ENCODE data around the gene CGAS.
A peak's percentile ranks its signal among the peaks of the same experiment; 100 is the strongest.

CGAS gene

GRCh38 chr6:73452107-73452461 lies at the start of gene CGAS:
TSS of gene CGAS (minus strand) at chr6:73452297. CDS start at chr6:73452181, 116 bp downstream.
- TF ChIP-seq CTCF (IDR thresholded peaks at IDR 0.05; ENCODE audit: low read depth, low read length) (no peak), MAX (IDR thresholded peaks at IDR 0.05; ENCODE audit: low read depth, low read length) (peak; percentile 43; the same call in 1 of the 2 replicates), POLR2A (IDR thresholded peaks at IDR 0.05; ENCODE audit: extremely low read depth, insufficient read length) (peak; percentile 73), MYC (IDR thresholded peaks at IDR 0.05; ENCODE audit: low read depth, low read length) (no peak)
- peak within 1 kb of the TSS; percentile 84 for H3K4me3 ChIP-seq (ENCODE audit: low read depth, low read length)

GRCh38 chr6:73497915-73498314 lies 45.8 kb upstream of the CGAS start:
- no peak for TF ChIP-seq CTCF (IDR thresholded peaks at IDR 0.05; ENCODE audit: low read depth, low read length)
- no peak for TF ChIP-seq POLR2A (IDR thresholded peaks at IDR 0.05; ENCODE audit: extremely low read depth, insufficient read length)
- TF ChIP-seq MAX (IDR thresholded peaks at IDR 0.05; ENCODE audit: low read depth, low read length) = no peak
- TF ChIP-seq MYC (IDR thresholded peaks at IDR 0.05; ENCODE audit: low read depth, low read length) = no peak
- no peak overlapping the region for H3K4me3 ChIP-seq (ENCODE audit: low read depth, low read length)
- DNase-seq (ENCODE audit: low read depth) = no peak

More at GRCh38 chr6:73452107-73452461, at the start of gene CGAS:
- peak; percentile 93 for DNase-seq (ENCODE audit: low read depth)

- H3K4me3 ChIP-seq (ENCODE audit: low read depth, low read length) = no peak overlapping the region
- DNase-seq (ENCODE audit: low read depth) = no peak
- TF ChIP-seq POLR2A (IDR thresholded peaks at IDR 0.05; ENCODE audit: extremely low read depth, insufficient read length) (no peak), CTCF (IDR thresholded peaks at IDR 0.05; ENCODE audit: low read depth, low read length) (no peak), MYC (IDR thresholded peaks at IDR 0.05; ENCODE audit: low read depth, low read length) (no peak), MAX (IDR thresholded peaks at IDR 0.05; ENCODE audit: low read depth, low read length) (no peak)
Measured at GRCh38 chr6:73491377-73491776, 39.3 kb upstream of the CGAS start.

GRCh38 chr6:73487473-73487872 lies 35.4 kb upstream of the CGAS start:
- no peak for TF ChIP-seq MAX (IDR thresholded peaks at IDR 0.05; ENCODE audit: low read depth, low read length)
- TF ChIP-seq CTCF (IDR thresholded peaks at IDR 0.05; ENCODE audit: low read depth, low read length) = no peak
- no peak for TF ChIP-seq MYC (IDR thresholded peaks at IDR 0.05; ENCODE audit: low read depth, low read length)
- no peak overlapping the region for H3K4me3 ChIP-seq (ENCODE audit: low read depth, low read length)
- DNase-seq (ENCODE audit: low read depth) = no peak

GRCh38 chr6:73484438-73484837 lies 32.3 kb upstream of the CGAS start:
- TF ChIP-seq MAX (IDR thresholded peaks at IDR 0.05; ENCODE audit: low read depth, low read length) = no peak
- no peak for TF ChIP-seq MYC (IDR thresholded peaks at IDR 0.05; ENCODE audit: low read depth, low read length)
- TF ChIP-seq CTCF (IDR thresholded peaks at IDR 0.05; ENCODE audit: low read depth, low read length) = no peak
- TF ChIP-seq POLR2A (IDR thresholded peaks at IDR 0.05; ENCODE audit: extremely low read depth, insufficient read length) = no peak
- DNase-seq (ENCODE audit: low read depth) = no peak
- H3K4me3 ChIP-seq (ENCODE audit: low read depth, low read length) = no peak overlapping the region

GRCh38 chr6:73481969-73482368 lies 29.9 kb upstream of the CGAS start:
- H3K4me3 ChIP-seq (ENCODE audit: low read depth, low read length) = no peak overlapping the region
- DNase-seq (ENCODE audit: low read depth) = no peak
- no peak for TF ChIP-seq CTCF (IDR thresholded peaks at IDR 0.05; ENCODE audit: low read depth, low read length)
- TF ChIP-seq MAX (IDR thresholded peaks at IDR 0.05; ENCODE audit: low read depth, low read length) = no peak
- TF ChIP-seq POLR2A (IDR thresholded peaks at IDR 0.05; ENCODE audit: extremely low read depth, insufficient read length) = no peak

All from NB4 (cell line).